Measurements from ENCODE around the gene MEI1.
"Not testable (repeated sequence)": the region's sequence is repeated elsewhere in the genome, so short reads cannot be mapped to it uniquely, and the experiment has no call there.

The MEI1 gene

DNA sequence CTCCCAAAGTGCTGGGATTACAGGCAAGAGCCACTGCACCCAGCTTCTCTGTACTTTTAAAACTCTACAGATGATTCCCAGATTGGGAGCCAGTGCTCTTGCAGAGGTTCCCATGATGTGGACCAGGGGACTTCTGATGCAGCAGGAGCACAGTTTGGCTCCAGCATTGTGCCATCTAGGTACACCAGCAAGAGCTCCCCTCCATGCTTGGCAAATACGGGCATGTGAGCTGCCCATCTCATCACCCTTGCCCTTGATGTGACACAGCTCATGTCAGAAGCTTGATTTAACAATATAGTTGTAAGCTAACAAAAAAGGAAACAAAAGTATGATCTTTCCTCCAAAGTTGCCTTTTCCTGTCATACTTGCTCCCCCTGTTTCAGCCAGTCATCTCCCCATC lies 39.4 kb upstream of the MEI1 start:
- Histone ChIP-seq H3K4me3 (IDR thresholded peaks at IDR 0.05; ENCODE audit: insufficient read depth, low read depth, low read length) (no peak overlapping the region), H3K9ac (no peak overlapping the region), H4K20me1 (ENCODE audit: insufficient read depth) (no peaks in the 10 kb centered on the region), H2AFZ (ENCODE audit: low read depth) (no peak overlapping the region), H3K4me1 (ENCODE audit: low read depth, poor library complexity, severe bottlenecking) (no peaks in the 10 kb centered on the region), H3K27me3 (ENCODE audit: insufficient read depth, low read depth) (no peaks in the 10 kb centered on the region), H3K27ac (no peak overlapping the region), H3K79me2 (ENCODE audit: insufficient read depth, low read depth) (no peaks in the 10 kb centered on the region), H3K4me2 (no peak overlapping the region), H3K36me3 (ENCODE audit: insufficient read depth) (peaks cover 9% of the 10 kb centered on the region; the same call in 1 of the 2 replicates)
- TF ChIP-seq, protein P1, sequence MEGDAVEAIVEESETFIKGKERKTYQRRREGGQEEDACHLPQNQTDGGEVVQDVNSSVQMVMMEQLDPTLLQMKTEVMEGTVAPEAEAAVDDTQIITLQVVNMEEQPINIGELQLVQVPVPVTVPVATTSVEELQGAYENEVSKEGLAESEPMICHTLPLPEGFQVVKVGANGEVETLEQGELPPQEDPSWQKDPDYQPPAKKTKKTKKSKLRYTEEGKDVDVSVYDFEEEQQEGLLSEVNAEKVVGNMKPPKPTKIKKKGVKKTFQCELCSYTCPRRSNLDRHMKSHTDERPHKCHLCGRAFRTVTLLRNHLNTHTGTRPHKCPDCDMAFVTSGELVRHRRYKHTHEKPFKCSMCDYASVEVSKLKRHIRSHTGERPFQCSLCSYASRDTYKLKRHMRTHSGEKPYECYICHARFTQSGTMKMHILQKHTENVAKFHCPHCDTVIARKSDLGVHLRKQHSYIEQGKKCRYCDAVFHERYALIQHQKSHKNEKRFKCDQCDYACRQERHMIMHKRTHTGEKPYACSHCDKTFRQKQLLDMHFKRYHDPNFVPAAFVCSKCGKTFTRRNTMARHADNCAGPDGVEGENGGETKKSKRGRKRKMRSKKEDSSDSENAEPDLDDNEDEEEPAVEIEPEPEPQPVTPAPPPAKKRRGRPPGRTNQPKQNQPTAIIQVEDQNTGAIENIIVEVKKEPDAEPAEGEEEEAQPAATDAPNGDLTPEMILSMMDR (conservative IDR thresholded peaks at IDR 0.05; ENCODE audit: low read depth, low read length) = no peak

DNA sequence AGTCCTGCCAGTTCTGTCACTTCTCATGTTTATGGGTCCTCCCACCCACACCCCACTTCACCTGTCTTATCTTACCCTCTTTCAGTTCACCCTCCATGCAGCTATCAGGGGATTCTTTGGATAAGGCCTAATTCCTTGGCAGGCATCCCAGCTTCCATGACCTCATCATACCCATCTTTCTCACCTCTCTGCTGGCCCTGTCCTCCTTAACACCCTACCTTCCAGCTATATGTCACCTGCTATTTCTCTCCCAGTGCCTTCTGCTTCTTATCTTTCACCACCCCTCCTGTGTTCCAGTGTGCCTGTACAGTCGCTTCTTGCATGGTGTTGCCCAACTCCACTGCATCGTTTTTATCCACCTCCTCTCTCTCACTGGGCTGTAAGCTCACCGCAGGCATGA lies 38.9 kb upstream of the MEI1 start:
- H3K27ac ChIP-seq = no peak overlapping the region
- TF ChIP-seq, protein P1 (conservative IDR thresholded peaks at IDR 0.05; ENCODE audit: low read depth, low read length) = no peak
- no peak overlapping the region for H2AFZ ChIP-seq (ENCODE audit: low read depth)
- H3K9ac ChIP-seq = no peak overlapping the region
- H3K4me3 ChIP-seq (IDR thresholded peaks at IDR 0.05; ENCODE audit: insufficient read depth, low read depth, low read length) = no peak overlapping the region
- no peaks in the 10 kb centered on the region for H3K4me1 ChIP-seq (ENCODE audit: low read depth, poor library complexity, severe bottlenecking)
- no peaks in the 10 kb centered on the region for H4K20me1 ChIP-seq (ENCODE audit: insufficient read depth)
- H3K36me3 ChIP-seq (ENCODE audit: insufficient read depth) = peaks cover 9% of the 10 kb centered on the region; the same call in 1 of the 2 replicates
- no peaks in the 10 kb centered on the region for H3K27me3 ChIP-seq (ENCODE audit: insufficient read depth, low read depth)
- no peaks in the 10 kb centered on the region for H3K79me2 ChIP-seq (ENCODE audit: insufficient read depth, low read depth)
- H3K4me2 ChIP-seq = no peak overlapping the region

DNA sequence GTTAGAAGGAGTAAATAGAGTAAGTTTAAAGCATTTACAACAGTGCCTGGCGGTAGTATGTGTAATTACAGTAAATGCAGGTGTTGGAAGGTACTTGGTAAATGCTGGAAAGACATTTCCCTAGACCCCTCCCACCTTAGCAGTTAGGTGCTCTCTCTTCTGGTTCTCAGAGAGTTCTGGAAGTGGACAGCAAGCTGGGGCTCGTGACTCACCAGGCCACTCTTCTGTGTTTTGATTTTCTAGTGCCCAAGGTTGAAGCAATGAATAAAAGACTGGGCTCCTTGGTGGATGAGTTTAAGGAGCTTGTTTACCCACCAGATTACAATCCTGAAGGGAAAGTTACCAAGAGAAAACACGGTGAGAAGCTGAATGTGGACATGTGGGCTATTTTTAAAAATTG lies 38.2 kb upstream of the MEI1 start:
- no peak overlapping the region for H3K9ac ChIP-seq
- H3K4me3 ChIP-seq (IDR thresholded peaks at IDR 0.05; ENCODE audit: insufficient read depth, low read depth, low read length) = no peak overlapping the region
- no peak overlapping the region for H2AFZ ChIP-seq (ENCODE audit: low read depth)
- H3K27me3 ChIP-seq (ENCODE audit: insufficient read depth, low read depth) = no peaks in the 10 kb centered on the region
- TF ChIP-seq, protein P1 (conservative IDR thresholded peaks at IDR 0.05; ENCODE audit: low read depth, low read length) = no peak
- no peaks in the 10 kb centered on the region for H4K20me1 ChIP-seq (ENCODE audit: insufficient read depth)
- H3K4me2 ChIP-seq = no peak overlapping the region
- peaks cover 9% of the 10 kb centered on the region; the same call in 1 of the 2 replicates for H3K36me3 ChIP-seq (ENCODE audit: insufficient read depth)
- H3K27ac ChIP-seq = no peak overlapping the region
- no peaks in the 10 kb centered on the region for H3K79me2 ChIP-seq (ENCODE audit: insufficient read depth, low read depth)
- H3K4me1 ChIP-seq (ENCODE audit: low read depth, poor library complexity, severe bottlenecking) = peaks cover under 1% of the 10 kb centered on the region

DNA sequence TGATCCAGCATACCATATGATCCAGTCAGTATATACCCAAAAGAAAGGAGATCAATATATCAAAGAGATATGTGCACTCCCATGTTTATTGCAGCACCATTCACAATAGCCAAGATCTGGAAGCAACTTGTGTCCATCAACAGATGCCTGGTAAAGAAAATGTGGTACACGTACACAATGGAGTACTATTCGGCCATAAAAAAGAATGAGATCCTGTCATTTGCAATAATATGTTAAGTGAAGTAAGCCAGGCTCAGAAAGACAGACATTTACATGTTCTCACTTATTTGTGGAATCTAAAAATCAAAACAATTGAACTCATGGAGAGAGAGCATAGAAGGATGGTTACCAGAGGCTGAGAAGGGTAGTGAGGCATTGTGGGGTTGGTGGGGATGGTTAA lies 37.6 kb upstream of the MEI1 start:
- Histone ChIP-seq H3K79me2 (ENCODE audit: insufficient read depth, low read depth) (no peaks in the 10 kb centered on the region), H2AFZ (ENCODE audit: low read depth) (no peak overlapping the region), H4K20me1 (ENCODE audit: insufficient read depth) (no peaks in the 10 kb centered on the region), H3K36me3 (ENCODE audit: insufficient read depth) (peaks cover 9% of the 10 kb centered on the region; the same call in 1 of the 2 replicates), H3K4me3 (IDR thresholded peaks at IDR 0.05; ENCODE audit: insufficient read depth, low read depth, low read length) (no peak overlapping the region), H3K4me2 (no peak overlapping the region), H3K27me3 (ENCODE audit: insufficient read depth, low read depth) (no peaks in the 10 kb centered on the region), H3K27ac (no peak overlapping the region), H3K4me1 (ENCODE audit: low read depth, poor library complexity, severe bottlenecking) (peaks cover 4% of the 10 kb centered on the region), H3K9ac (no peak overlapping the region)
- TF ChIP-seq, protein P1 (conservative IDR thresholded peaks at IDR 0.05; ENCODE audit: low read depth, low read length) = no peak

DNA sequence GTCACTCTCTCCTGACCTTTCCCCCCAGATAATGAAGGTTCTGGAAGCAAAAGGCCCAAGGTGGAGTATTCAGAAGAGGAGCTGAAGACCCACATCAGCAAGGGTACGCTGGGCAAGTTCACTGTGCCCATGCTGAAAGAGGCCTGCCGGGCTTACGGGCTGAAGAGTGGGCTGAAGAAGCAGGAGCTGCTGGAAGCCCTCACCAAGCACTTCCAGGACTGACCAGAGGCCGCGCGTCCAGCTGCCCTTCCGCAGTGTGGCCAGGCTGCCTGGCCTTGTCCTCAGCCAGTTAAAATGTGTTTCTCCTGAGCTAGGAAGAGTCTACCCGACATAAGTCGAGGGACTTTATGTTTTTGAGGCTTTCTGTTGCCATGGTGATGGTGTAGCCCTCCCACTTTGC lies 35.7 kb upstream of the MEI1 start:
- not testable (repeated sequence) for H3K36me3 ChIP-seq (ENCODE audit: insufficient read depth); H3K27ac ChIP-seq; H3K79me2 ChIP-seq (ENCODE audit: insufficient read depth, low read depth); H4K20me1 ChIP-seq (ENCODE audit: insufficient read depth); H3K27me3 ChIP-seq (ENCODE audit: insufficient read depth, low read depth); H2AFZ ChIP-seq (ENCODE audit: low read depth); H3K4me2 ChIP-seq; H3K4me3 ChIP-seq (IDR thresholded peaks at IDR 0.05; ENCODE audit: insufficient read depth, low read depth, low read length); H3K9ac ChIP-seq
- H3K4me1 ChIP-seq (ENCODE audit: low read depth, poor library complexity, severe bottlenecking) = peaks cover 17% of the 10 kb centered on the region

Data from KMS-11 (cell line).